ENCODE data around the gene ART5.

The ART5 gene

DNA sequence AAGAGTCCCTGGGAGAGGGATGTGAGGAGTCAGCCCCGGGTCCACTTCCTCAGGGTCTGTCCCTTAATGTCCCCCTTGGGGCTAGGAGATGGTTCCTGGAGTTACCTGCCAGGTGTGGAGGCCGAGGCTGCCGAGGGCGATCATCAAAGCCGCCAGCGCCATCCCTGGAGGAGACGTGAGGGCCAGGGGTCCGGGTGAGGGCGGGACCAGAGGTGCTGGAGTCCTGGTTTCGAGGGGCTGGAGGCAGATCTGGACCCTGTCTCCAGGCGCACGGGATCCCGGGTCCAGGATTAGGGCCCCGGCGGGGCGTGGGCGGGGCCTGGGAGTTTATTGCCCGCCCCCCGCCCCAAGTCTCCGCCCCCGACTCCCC is at the start of gene ART5:
Gene ART5, minus strand, starts transcription at position 292 of the 370 bp plus-strand sequence. Its CDS starts 130 bp downstream, at position 162.
- in situ Hi-C loops (cut with MboI; ENCODE audit: low sequenced_read_pairs), result no loop called here

DNA sequence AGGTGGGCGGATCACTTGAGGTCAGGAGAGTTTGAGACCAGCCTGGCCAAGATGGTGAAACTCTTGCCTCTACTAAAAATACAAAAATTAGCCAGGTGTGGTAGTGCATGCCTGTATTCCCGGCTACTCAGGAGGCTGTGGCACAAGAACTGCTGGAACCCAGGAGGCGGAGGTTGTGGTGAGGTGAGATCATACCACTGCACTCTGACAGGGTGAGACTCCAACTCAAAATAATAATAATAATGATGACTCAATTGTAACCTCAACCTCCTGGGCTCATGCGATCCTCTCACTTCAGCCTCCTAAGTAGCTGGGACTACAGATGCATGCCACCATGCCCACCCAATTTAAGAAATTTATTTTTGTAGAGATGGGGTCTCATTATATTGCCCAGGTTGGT is 45.0 kb upstream of the ART5 start:
- in situ Hi-C loops (cut with MboI; ENCODE audit: low sequenced_read_pairs), result no loop called here

- in situ Hi-C loops (cut with MboI; ENCODE audit: low sequenced_read_pairs), result no loop called here
Measured at GRCh38 chr11:3685923-3686322, 44.1 kb upstream of the ART5 start.

DNA sequence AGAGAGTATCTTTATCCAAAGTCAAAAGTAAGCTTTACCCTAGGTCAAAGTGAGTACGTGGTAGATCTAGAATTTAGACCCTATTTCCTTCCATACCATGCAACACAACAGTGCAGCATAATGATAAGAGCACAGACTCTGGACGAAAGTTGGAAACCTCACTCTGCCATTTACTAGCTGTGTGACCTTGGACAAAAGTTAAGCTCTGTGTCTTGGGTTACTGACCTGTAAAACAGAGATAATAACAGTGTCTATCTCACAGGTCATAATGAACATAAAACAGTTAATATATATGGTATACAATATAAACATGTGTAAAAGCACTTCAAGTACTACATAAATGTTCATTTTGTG is 43.0 kb upstream of the ART5 start:
- in situ Hi-C loops (cut with MboI; ENCODE audit: low sequenced_read_pairs), result no loop called here

DNA sequence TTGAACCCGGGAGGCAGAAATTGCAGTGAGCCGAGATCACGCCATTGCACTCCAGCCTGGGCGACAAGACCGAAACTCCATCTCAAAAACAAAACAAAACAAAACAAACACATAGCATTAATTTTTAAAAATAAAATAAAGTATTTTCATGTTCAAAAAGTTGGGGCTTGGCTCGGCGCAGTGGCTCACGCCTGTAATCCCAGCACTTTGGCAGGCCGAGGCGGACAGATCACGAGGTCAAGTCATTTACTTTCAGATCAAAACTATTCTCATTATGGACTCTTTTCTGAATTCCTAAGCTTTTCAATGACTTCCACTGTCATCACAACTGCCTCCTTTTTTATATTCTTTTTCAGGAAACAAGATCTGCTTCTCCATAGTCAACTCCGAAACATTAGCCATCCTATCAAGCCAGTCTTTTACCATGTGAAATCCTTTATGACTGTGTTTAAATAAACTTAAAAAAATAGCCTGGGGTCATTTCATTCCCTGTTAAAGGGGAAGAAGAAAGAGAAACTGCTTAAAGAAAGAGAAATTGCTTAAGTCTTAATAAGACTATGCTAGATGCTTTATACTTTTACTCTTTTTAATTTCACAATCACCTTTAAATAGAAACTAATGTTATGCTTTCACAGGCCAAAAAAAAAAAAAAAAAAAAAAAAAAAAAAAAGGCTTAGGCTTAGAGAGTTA is 42.5 kb upstream of the ART5 start:
- in situ Hi-C loops (cut with MboI; ENCODE audit: low sequenced_read_pairs), result no loop called here

DNA sequence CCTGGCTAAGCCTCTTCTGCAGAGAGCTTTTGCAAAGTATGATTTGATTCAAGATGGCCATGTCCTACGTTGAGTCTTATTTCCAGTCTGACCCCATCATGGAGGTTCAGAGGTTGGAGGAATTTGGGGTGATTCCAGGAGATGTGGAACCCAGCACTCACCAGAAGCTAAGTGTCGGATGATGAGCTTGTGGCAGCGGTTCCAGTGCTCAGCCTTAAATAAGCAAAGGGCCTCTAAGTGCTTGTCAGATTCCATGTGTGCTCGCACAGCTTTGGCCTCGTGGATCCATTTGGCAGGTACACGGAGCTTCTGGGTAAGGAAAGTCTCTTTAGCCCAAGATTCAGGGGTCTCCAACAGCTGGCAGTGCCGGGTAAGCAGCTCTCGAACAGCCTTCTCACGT is 41.2 kb upstream of the ART5 start:
- in situ Hi-C loops (cut with MboI; ENCODE audit: low sequenced_read_pairs), result no loop called here

- in situ Hi-C loops (cut with MboI; ENCODE audit: low sequenced_read_pairs), result no loop called here
Measured at GRCh38 chr11:3679077-3679476, 37.3 kb upstream of the ART5 start.

- in situ Hi-C loops (cut with MboI; ENCODE audit: low sequenced_read_pairs), result no loop called here
Measured at GRCh38 chr11:3675971-3676370, 34.2 kb upstream of the ART5 start.

DNA sequence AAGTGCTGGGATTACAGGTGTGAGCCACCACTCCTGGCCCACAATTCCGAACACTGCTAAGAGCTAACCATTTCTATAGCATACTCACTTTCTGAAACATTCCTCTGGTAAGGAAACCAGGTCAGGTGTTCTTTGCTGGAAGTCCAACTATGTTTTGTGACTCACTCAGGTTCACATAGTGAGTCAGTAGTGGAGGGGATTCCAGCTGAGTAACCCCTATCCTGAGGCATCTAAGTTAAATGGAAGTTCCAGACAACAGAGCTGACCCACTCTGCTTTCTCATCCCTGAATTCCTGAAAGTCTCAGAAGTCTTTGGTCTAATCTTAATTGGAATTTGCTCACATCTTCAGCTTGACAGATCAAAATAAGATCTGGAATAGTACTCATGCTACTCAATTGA is 32.4 kb upstream of the ART5 start:
- in situ Hi-C loops (cut with MboI; ENCODE audit: low sequenced_read_pairs), result no loop called here

- in situ Hi-C loops (cut with MboI; ENCODE audit: low sequenced_read_pairs), result no loop called here
Measured at GRCh38 chr11:3671334-3672254, 29.8 kb upstream of the ART5 start, which contains the start of gene CHRNA10. Gene CHRNA10 (minus strand): TSS chr11:3671384. CDS start chr11:3671312, 72 bp downstream.

GRCh38 chr11:3669742-3670183 is 28.0 kb upstream of the ART5 start:
- in situ Hi-C loops (cut with MboI; ENCODE audit: low sequenced_read_pairs), result no loop called here

GRCh38 chr11:3669128-3669527 is 27.3 kb upstream of the ART5 start:
- in situ Hi-C loops (cut with MboI; ENCODE audit: low sequenced_read_pairs), result no loop called here

DNA sequence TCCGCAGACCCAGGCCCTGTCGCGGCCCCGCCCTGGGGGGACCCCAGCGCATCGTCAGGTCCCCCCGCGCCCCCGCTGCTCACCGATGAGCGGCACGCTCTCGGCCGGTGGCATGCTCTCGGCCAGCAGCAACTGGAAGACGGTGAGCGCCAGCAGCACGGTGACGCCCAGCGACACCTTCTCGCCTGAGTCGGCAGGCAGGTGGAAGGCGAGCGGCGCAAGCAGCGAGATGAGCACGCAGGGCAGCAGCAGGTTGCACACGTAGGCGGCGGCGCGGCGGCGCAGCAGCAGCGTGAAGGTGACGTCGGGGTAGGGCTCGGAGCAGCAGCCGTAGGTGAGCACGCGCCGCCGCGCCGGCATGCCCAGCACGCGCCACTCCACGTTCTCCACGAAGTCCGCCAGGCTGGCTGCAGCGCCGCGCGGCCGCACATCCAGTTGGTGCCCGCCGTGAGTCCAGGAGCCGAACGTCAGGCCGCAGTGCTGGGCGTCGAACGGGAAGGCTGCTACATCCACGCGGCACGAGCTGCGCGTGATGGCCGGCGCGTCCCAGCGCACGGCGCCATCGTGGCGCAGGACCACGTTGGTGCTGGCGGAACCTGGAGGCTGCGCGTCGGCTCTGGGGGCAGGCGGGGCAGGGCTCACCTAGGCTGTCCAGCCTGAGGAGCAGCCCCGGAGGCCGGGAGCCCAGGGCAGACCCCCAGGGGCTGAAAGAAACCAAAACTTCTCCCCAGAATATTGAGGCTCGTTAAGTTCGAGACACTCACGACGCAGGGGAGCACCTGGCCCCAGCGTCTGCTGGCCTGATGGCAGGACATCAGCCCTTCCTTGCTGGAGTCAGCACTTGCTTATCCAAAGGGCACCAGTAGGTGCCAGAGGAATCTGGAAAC is 25.6 kb upstream of the ART5 start:
- in situ Hi-C loops (cut with MboI; ENCODE audit: low sequenced_read_pairs), result no loop called here

- in situ Hi-C loops (cut with MboI; ENCODE audit: low sequenced_read_pairs), result no loop called here
Measured at GRCh38 chr11:3666023-3666530, 24.3 kb upstream of the ART5 start.

- in situ Hi-C loops (cut with MboI; ENCODE audit: low sequenced_read_pairs), result no loop called here
Measured at GRCh38 chr11:3665336-3666022, 23.7 kb upstream of the ART5 start.

DNA sequence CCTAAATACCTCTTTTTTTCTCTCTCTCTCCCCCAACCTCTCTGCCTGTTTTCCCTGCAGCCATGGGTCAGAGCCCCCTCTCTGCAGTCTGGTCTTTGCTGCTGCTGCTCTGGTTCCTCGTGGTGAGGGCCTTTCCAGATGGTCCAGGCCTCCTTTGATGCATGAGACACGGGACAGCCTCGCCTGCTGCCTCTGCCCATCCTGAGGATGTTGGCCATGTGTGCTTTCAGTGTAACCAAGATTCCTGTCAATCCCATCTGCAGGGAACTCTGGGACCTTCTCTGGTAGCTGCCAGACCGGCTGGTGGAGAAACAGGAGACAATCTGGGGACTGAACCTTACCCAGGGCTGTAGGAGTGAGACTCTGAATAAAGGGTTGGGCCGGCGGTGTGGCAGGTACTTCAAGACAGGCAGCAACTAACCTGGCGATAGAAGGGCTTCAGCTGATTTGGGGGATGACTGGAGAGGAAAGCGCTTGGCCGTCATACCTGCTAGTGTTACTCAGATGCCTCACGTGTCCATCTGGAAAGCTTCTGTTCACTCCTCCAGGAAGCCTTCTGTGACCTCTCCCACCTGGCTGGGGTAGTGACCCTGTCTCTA is 22.3 kb upstream of the ART5 start:
- in situ Hi-C loops (cut with MboI; ENCODE audit: low sequenced_read_pairs), result no loop called here

DNA sequence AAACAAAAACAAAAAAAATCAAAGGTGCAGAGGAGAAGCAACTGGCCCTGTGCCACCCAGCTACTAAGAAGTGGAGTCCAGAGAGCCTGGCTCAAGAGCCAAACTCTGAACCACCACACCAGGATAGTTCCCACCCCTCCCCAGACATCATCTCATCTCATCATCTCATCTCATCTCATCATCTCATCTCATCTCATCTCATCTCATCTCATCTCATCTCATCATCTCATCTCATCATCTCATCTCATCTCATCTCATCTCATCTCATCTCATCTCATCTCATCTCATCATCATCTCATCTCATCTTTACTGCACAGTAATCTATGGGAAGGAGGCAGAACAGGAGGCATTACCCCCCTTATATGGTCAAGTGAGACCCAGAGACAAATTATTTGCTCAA is 21.1 kb upstream of the ART5 start:
- in situ Hi-C loops (cut with MboI; ENCODE audit: low sequenced_read_pairs), result no loop called here

DNA sequence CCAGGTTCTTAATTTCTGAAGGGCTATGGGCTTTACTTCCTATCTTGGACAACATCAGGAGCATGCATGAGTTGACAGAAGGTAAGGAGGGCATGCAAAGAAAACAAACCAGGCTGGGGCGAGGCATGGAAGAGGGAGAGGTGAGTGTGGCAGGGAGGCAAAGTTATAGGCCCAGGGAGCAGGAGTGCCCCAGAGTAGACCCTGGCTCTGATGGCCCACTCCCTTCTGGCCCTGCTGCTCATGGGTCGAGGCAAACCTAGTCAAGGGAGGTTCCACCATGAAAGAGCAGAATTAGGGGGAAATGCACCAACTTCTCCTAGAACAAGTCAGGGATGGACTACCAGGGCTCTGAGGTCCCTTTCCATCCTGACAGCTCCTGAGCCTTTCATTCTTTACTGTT is 19.2 kb upstream of the ART5 start:
- in situ Hi-C loops (cut with MboI; ENCODE audit: low sequenced_read_pairs), result no loop called here

- in situ Hi-C loops (cut with MboI; ENCODE audit: low sequenced_read_pairs), result no loop called here
Measured at GRCh38 chr11:3659595-3660515, 18.1 kb upstream of the ART5 start.
